ENCODE measurements around the gene RFX3.

GRCh38 chr9:3348169-3348568, 177.6 kb downstream of the RFX3 start:
- TF ChIP-seq CTCF (IDR thresholded peaks at IDR 0.05) (no peak), TCF7L2 (IDR thresholded peaks at IDR 0.05; ENCODE audit: low read depth, low read length) (no peak), REST (IDR thresholded peaks at IDR 0.05; ENCODE audit: insufficient read depth in 1 of 2, low read depth in 2 of 2, low read length in 1 of 2) (no peak)

Data from Panc1 (cell line).